Lung (tissue), 13 donors: ENCODE measurements around the gene TMEM237. TPM values are rescaled to one million over a fixed set of nuclear protein-coding genes. Genes with fewer than 3 reads are reported as not detected.

Experiments used
- ATAC-seq: fragments of 200-7000 bp; cut with Tn5 transposase; one replicate; pipeline ENCODE4 v1.9.1; 2020; ENCODE audit warnings: moderate number of reproducible peaks; ENCODE audit not compliant: insufficient read depth, low FRiP score
- DNase-seq, 3 donors: peaks; one replicate each; pipeline ENCODE4 v3.0.0-alpha.2; 2013 to 2017
- H3K27ac ChIP-seq, 2 donors: one replicate each; pipeline ENCODE4 v1.5.1; 2013; ENCODE audit warnings: mild to moderate bottlenecking in 2 of 2, moderate library complexity in 2 of 2, control low read depth in 1 of 2, inconsistent platforms in 1 of 2, low read depth in 1 of 2, low read length in 1 of 2
- H3K27me3 ChIP-seq, 3 donors: one replicate each; pipeline ENCODE4 v1.5.1; 2013; ENCODE audit warnings: low read length in 2 of 3; ENCODE audit not compliant: control insufficient read depth in 3 of 3, insufficient read depth in 3 of 3
- H3K36me3 ChIP-seq, 4 donors: one replicate each; pipeline ENCODE4 v1.5.1; 2013; ENCODE audit warnings: low read length in 4 of 4, mild to moderate bottlenecking in 1 of 4, moderate library complexity in 1 of 4; ENCODE audit not compliant: control insufficient read depth in 4 of 4, insufficient read depth in 4 of 4
- H3K4me1 ChIP-seq, 5 donors: one replicate each; pipeline ENCODE4 v1.5.1; 2013; ENCODE audit warnings: low read length in 5 of 5, mild to moderate bottlenecking in 2 of 5, moderate library complexity in 1 of 5; ENCODE audit not compliant: control insufficient read depth in 5 of 5, insufficient read depth in 5 of 5
- H3K4me3 ChIP-seq: one replicate; pipeline ENCODE4 v1.5.1; 2013; ENCODE audit warnings: mild to moderate bottlenecking, control low read depth, moderate library complexity
- H3K9ac ChIP-seq, 2 donors: one replicate each; pipeline ENCODE4 v1.5.1; 2013; ENCODE audit warnings: low read length in 2 of 2, control low read depth in 1 of 2; ENCODE audit not compliant: insufficient read depth in 1 of 2
- H3K9me3 ChIP-seq, 4 donors: one replicate each; pipeline ENCODE4 v1.5.1; 2013; ENCODE audit warnings: low read length in 3 of 4, mild to moderate bottlenecking in 1 of 4, moderate library complexity in 1 of 4; ENCODE audit not compliant: control insufficient read depth in 4 of 4, insufficient read depth in 3 of 4
- WGBS, 2 donors: extraction: QIAGEN DNeasy Blood & Tissue Kit; methylation state at CpG; one replicate each; pipeline ENCODE4 v1.1.7; 2013; 5-methylcytosine and 5-hydroxymethylcytosine counted together
- polyA plus RNA-seq, 2 donors: library from polyadenylated mRNA; stranded (reverse); fragments of 200-250 nt; gene quantifications; one replicate each; pipeline ENCODE4 v1.2.1, GENCODE V29; 2013
- small RNA-seq: library from RNA; depleted of rRNA; stranded (forward); fragments of <200 nt; gene quantifications from one replicate; pipeline ENCODE3, GENCODE V24; 2014; ENCODE audit warnings: low replicate concordance
- total RNA-seq, 2 donors: library from RNA; depleted of rRNA in 1 of 2; stranded (reverse); fragments of >200 nt in 1 of 2; gene quantifications; one replicate each; pipeline ENCODE4 v1.2.1, GENCODE V29; 2014 to 2021
- TF ChIP-seq, protein P1 (sequence below): IDR thresholded peaks from 2 replicates; pipeline ENCODE4 v1.5.1; 2012; ENCODE audit warnings: mild to moderate bottlenecking; ENCODE audit errors: control extremely low read depth, extremely low read depth
- donor health status: control.
- donor health status: control.
- donor health status: Bipolar disorder and iron deficiency.
- donor health status: healthy.
- donor health status: DM: yes; HTN: yes; CAD: no.

TMEM237 gene
- total and polyA plus RNA-seq, 4 donors: 7.0 to 27.5 (median 11.6) TPM

DNA sequence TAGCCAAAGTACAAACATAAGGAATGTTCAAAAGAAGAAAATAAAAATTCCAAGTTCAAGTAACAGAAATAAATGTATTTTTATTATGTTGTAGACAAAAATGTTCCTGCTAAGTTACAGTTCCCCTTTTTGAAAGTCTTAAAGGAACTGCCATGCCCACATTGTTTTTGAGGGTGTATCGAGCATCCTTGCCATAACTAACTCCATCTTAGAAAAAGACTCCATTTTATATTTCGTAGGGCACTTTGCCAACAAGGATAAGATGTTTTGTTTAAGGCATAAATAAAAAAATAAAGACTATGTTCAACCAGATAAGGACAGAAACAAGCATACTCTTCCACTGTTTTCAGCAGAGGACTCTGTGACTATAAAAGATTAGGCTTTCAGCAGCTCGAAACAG is 67.3 kb downstream of the TMEM237 start:
- ATAC-seq (no peak), DNase-seq (no peak)
- TF ChIP-seq, protein P1, sequence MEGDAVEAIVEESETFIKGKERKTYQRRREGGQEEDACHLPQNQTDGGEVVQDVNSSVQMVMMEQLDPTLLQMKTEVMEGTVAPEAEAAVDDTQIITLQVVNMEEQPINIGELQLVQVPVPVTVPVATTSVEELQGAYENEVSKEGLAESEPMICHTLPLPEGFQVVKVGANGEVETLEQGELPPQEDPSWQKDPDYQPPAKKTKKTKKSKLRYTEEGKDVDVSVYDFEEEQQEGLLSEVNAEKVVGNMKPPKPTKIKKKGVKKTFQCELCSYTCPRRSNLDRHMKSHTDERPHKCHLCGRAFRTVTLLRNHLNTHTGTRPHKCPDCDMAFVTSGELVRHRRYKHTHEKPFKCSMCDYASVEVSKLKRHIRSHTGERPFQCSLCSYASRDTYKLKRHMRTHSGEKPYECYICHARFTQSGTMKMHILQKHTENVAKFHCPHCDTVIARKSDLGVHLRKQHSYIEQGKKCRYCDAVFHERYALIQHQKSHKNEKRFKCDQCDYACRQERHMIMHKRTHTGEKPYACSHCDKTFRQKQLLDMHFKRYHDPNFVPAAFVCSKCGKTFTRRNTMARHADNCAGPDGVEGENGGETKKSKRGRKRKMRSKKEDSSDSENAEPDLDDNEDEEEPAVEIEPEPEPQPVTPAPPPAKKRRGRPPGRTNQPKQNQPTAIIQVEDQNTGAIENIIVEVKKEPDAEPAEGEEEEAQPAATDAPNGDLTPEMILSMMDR: no peak
- peaks cover 0 to 13% (median 2%) of the 10 kb centered on the region in 5 donors for H3K4me1 ChIP-seq
- no peaks in the 10 kb centered on the region for H3K27me3 ChIP-seq
- no peaks in the 10 kb centered on the region for H3K9me3 ChIP-seq
- 85 to 87% methylated on average over 3 of the region's 3 CpGs for WGBS, 2 donors
- no peak overlapping the region for H3K4me3 ChIP-seq
- no peak overlapping the region for H3K27ac ChIP-seq
- H3K9ac ChIP-seq: no peak overlapping the region
- no peaks in the 10 kb centered on the region for H3K36me3 ChIP-seq

DNA sequence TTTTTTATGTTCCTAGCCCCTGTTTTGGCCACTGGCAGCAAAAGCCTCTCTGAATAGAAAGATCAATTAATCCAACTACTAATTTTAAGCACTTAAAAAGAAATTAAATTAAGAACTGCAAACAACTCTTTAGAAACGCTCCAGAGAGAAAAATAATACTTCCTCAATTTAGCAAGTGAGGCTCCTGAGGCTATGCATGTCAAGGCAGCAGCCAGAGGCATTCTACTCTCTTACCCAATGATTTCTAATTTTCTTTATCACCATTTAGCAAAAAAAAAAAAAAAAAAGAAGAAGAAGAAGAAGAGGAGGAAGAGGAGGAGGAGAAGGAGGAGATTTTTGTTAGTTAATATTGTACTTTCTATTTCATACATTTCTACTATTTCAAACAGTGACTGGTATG is 68.5 kb downstream of the TMEM237 start:
- no peak overlapping the region for H3K27ac ChIP-seq
- 24 to 46% methylated on average over 1 of the region's 1 CpG for WGBS, 2 donors
- H3K36me3 ChIP-seq: no peaks in the 10 kb centered on the region
- no peaks in the 10 kb centered on the region for H3K27me3 ChIP-seq
- DNase-seq (no peak), ATAC-seq (no peak)
- TF ChIP-seq, protein P1: no peak
- H3K4me1 ChIP-seq: peaks cover 0 to 2% (median under 1%) of the 10 kb centered on the region in 5 donors
- H3K9me3 ChIP-seq: no peaks in the 10 kb centered on the region
- no peak overlapping the region for H3K4me3 ChIP-seq
- H3K9ac ChIP-seq: no peak overlapping the region

DNA sequence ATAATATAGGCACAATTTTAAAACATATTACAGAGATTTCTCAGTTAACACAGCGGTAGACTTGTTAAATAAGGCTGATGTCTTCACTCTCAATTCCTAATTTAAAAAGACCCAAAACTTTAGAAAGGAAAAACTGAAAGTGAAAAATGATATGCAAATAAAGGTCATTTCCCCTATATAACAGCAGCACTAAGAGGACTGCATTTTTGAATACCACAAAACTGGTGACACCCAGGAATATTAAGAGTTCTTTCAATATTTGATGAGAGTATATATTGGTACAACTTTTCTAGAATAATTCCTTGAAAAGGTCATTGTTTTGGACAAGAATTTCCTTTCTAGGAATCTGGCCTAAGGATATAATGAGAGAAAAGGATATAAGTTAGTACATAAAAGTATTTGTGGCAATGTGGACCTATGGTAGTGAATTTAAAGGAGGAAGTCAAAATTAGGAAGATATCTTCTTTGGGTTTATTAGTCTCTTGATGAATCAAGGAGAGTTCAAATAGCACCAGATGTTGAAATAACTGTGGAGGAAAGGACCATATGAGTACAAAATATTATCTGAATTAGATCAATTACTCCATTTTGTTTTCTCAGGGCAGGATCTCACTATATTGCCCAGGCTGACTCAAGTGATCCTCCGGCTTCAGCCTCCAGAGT is 70.3 kb downstream of the TMEM237 start:
- H3K27ac ChIP-seq: no peak overlapping the region
- H3K4me3 ChIP-seq: no peak overlapping the region
- H3K36me3 ChIP-seq: no peaks in the 10 kb centered on the region
- H3K9me3 ChIP-seq: no peaks in the 10 kb centered on the region
- no peak overlapping the region for H3K9ac ChIP-seq
- 85 to 88% methylated on average over 2 of the region's 2 CpGs for WGBS, 2 donors
- TF ChIP-seq, protein P1: no peak
- DNase-seq (no peak), ATAC-seq (no peak)
- no peaks in the 10 kb centered on the region for H3K27me3 ChIP-seq
- H3K4me1 ChIP-seq: no peaks in the 10 kb centered on the region

Small RNA genes lying within 50 kb of the gene (small RNA-seq; reads per million reads assigned to genes)
- not detected for gene RNU6-651P

Other genes with a start within 250 kb of the TMEM237 start
- gene TRAK2, start 192.0 kb downstream of the TMEM237 start, total RNA-seq: 10 to 100 TPM; 44.3 to 62.7 TPM
- gene TRAK2, start 192.0 kb downstream of the TMEM237 start, polyA plus RNA-seq: 10 to 100 TPM; 13.1 to 14.0 TPM
- gene STRADB, start 191.8 kb downstream of the TMEM237 start, total RNA-seq: 10 to 100 TPM; 13.9 to 58.6 TPM
- gene STRADB, start 191.8 kb downstream of the TMEM237 start, polyA plus RNA-seq: 10 to 100 TPM; 10.3 to 19.7 TPM
- under 1 TPM in 1 of 2 donors, not detected in 1; 0.15 TPM for gene MPP4, start 55.1 kb upstream of the TMEM237 start, total RNA-seq
- under 1 TPM; 0.08 to 0.22 TPM for gene MPP4, start 55.1 kb upstream of the TMEM237 start, polyA plus RNA-seq
- 10 to 100 TPM; 21.1 to 34.6 TPM for gene ALS2, start 137.4 kb upstream of the TMEM237 start, total RNA-seq
- gene ALS2, start 137.4 kb upstream of the TMEM237 start, polyA plus RNA-seq: 1 to 10 TPM; 6.1 to 9.4 TPM
- 1 to 10 TPM in 1 of 2 donors, under 1 TPM in 1; 0.11 to 2.3 TPM for gene CDK15, start 163.0 kb upstream of the TMEM237 start, total RNA-seq
- gene CDK15, start 163.0 kb upstream of the TMEM237 start, polyA plus RNA-seq: under 1 TPM; 0.07 to 0.12 TPM